Bronchial epithelial cell (primary cell): ENCODE data around the gene CHCHD6. TPM values are rescaled to one million over a fixed set of nuclear protein-coding genes. Genes with fewer than 3 reads are reported as not detected.

ENCODE experiments used
- DNase-seq: peaks from one replicate; pipeline ENCODE4 v3.0.0-alpha.2; 2010; ENCODE audit warnings: low read depth
- FAIRE-seq: peaks from 2 replicates; lab custom pipeline; 2011; peaks lifted over from hg19 to GRCh38; lab: Jason Lieb, UNC
- H3K27me3 ChIP-seq: 2 replicates; pipeline ENCODE4 v1.5.1; 2011; ENCODE audit warnings: low read length; ENCODE audit not compliant: control insufficient read depth, insufficient read depth
- H3K36me3 ChIP-seq: 2 replicates; pipeline ENCODE4 v1.5.1; 2011; ENCODE audit warnings: low read length; ENCODE audit not compliant: control insufficient read depth, insufficient read depth
- H3K4me3 ChIP-seq: 2 replicates; pipeline ENCODE4 v1.5.1; 2011; ENCODE audit warnings: mild to moderate bottlenecking, low read depth, low read length, control low read depth
- total RNA-seq: library from RNA; depleted of rRNA; stranded (reverse); fragments of >200 nt; gene quantifications from 2 replicates; pipeline ENCODE4 v1.2.1, GENCODE V29; 2014
- TF ChIP-seq, protein P1 (sequence below): IDR thresholded peaks from 2 replicates; pipeline ENCODE4 v1.5.1; 2011; ENCODE audit warnings: mild to moderate bottlenecking, moderate library complexity, low read length, control low read depth, inconsistent platforms; ENCODE audit not compliant: insufficient read depth, severe bottlenecking

The CHCHD6 gene
- total RNA-seq, 1 donor from 2014 or later: 25.5 TPM

DNA sequence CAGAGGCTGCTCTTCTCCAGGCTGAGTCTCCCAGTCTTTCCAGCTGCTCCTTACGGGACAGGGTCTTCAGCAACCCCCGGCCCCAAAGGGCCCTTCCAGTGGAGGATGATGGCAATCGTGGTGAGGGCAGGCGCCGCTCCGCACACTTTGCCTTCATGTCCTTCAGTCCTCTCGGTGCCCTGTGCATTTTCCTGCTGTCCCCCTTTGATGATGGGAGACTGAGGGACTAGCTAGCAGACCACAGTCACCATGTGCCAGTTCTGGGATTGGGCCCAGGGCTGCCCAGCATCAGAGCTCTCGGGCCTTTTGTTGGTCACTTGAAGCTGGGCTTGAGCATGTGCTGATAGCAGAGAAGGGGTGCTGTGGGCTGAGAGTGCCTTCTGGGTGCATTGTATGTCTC, 40.3 kb upstream of the CHCHD6 start:
- peaks cover 9% of the 10 kb centered on the region for H3K27me3 ChIP-seq
- H3K36me3 ChIP-seq: no peaks in the 10 kb centered on the region
- TF ChIP-seq, protein P1, sequence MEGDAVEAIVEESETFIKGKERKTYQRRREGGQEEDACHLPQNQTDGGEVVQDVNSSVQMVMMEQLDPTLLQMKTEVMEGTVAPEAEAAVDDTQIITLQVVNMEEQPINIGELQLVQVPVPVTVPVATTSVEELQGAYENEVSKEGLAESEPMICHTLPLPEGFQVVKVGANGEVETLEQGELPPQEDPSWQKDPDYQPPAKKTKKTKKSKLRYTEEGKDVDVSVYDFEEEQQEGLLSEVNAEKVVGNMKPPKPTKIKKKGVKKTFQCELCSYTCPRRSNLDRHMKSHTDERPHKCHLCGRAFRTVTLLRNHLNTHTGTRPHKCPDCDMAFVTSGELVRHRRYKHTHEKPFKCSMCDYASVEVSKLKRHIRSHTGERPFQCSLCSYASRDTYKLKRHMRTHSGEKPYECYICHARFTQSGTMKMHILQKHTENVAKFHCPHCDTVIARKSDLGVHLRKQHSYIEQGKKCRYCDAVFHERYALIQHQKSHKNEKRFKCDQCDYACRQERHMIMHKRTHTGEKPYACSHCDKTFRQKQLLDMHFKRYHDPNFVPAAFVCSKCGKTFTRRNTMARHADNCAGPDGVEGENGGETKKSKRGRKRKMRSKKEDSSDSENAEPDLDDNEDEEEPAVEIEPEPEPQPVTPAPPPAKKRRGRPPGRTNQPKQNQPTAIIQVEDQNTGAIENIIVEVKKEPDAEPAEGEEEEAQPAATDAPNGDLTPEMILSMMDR: no peak
- no peak overlapping the region for H3K4me3 ChIP-seq
- FAIRE-seq: no peak
- DNase-seq: no peak

DNA sequence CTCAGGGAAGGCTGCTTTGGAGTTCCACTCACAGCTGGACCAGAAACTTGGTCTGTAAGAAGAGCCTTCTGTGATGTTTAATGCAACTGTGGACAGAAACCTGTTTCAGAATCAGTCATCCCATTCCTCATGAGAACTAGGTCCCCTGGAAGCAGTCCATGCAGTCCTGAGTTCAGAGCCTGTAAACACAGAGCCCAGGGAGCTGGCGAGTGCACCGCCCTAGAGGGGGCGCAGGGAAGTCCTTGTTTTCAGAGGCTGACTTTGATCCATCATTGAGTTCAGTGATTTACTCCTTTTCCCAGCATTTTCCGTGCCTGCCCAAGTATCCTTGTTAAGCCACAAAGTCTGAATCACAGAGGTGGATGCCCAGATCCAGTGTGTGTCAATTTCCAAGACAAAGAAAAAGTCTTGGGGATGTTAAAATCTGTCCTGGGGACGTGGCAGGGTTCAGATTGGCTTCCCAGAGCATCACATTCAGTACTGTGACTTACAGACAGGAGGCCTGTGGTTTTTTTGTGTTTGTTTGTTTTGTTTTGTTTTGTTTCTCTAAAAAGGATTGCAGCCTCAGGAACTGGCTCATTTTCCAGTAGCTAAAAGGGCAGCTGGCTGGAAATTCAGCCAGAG, 39.3 kb upstream of the CHCHD6 start:
- FAIRE-seq: no peak
- H3K36me3 ChIP-seq: no peaks in the 10 kb centered on the region
- TF ChIP-seq, protein P1: no peak
- no peak overlapping the region for H3K4me3 ChIP-seq
- H3K27me3 ChIP-seq: peaks cover 9% of the 10 kb centered on the region
- no peak for DNase-seq

GRCh38 chr3:126665221-126665936, 38.7 kb upstream of the CHCHD6 start:
- H3K27me3 ChIP-seq: peaks cover 9% of the 10 kb centered on the region
- FAIRE-seq: no peak

GRCh38 chr3:126665959-126666657, 37.9 kb upstream of the CHCHD6 start:
- TF ChIP-seq, protein P1: no peak
- H3K27me3 ChIP-seq: peaks cover 9% of the 10 kb centered on the region
- FAIRE-seq: no peak
- H3K36me3 ChIP-seq: no peaks in the 10 kb centered on the region
- H3K4me3 ChIP-seq: no peak overlapping the region
- DNase-seq: no peak

More at GRCh38 chr3:126665221-126665936, 38.7 kb upstream of the CHCHD6 start:
- no peak for DNase-seq
- Histone ChIP-seq H3K4me3 (no peak overlapping the region), H3K36me3 (no peaks in the 10 kb centered on the region)
- TF ChIP-seq, protein P1: no peak

- DNase-seq (no peak), FAIRE-seq (peak; percentile 55)
- Histone ChIP-seq H3K4me3 (no peak overlapping the region), H3K27me3 (peaks cover 7% of the 10 kb centered on the region), H3K36me3 (no peaks in the 10 kb centered on the region)
- TF ChIP-seq, protein P1: no peak
Measured at GRCh38 chr3:126666658-126667528, 37.1 kb upstream of the CHCHD6 start.
